ENCODE data around the gene CD53.

Gene CD53

DNA sequence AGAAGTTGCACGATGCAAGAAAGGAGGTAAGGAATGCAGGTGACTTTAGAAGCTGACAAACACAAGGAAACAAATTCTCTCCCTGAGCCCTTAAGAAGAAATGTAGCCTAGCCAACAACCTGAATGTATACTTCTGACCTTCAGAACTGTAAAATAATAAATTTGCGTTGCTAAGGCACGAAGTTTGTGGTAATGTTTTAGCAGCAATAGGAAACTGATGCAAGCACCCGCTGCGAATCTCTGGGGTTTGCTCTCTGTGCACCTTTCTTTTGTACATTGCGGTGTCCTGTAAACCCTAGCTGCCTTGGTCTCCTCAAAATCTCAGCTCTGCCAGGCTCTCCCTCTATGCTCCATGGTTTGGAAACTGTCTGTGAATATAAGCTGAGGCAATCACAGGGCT lies 15.1 kb downstream of the CD53 start:
- DNase-seq (ENCODE audit: low read depth), result no peak
- H3K4me3 ChIP-seq (ENCODE audit: control insufficient read depth, low read depth, low read length), result no peak overlapping the region
- TF ChIP-seq, protein P1, sequence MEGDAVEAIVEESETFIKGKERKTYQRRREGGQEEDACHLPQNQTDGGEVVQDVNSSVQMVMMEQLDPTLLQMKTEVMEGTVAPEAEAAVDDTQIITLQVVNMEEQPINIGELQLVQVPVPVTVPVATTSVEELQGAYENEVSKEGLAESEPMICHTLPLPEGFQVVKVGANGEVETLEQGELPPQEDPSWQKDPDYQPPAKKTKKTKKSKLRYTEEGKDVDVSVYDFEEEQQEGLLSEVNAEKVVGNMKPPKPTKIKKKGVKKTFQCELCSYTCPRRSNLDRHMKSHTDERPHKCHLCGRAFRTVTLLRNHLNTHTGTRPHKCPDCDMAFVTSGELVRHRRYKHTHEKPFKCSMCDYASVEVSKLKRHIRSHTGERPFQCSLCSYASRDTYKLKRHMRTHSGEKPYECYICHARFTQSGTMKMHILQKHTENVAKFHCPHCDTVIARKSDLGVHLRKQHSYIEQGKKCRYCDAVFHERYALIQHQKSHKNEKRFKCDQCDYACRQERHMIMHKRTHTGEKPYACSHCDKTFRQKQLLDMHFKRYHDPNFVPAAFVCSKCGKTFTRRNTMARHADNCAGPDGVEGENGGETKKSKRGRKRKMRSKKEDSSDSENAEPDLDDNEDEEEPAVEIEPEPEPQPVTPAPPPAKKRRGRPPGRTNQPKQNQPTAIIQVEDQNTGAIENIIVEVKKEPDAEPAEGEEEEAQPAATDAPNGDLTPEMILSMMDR (conservative IDR thresholded peaks at IDR 0.05; ENCODE audit: control insufficient read depth, insufficient read depth, low read depth, low read length), result no peak

DNA sequence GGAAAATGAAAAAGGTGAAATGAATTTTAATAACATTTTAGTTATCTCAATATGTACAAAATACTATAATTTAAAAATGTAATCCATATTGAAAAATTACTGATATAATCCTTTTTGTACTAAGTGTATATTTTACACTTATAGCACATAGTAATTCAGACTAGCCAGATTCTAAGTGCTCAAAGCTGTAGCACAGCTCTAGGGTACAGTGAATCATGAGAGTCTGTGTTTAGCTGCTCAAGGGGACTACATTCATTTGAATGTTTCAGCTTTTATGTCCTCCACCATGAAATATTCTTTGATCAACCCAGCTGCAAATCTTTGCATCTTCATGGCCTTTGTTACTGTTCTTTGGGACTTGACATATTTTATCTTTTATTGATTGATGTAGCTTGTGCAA lies 15.7 kb downstream of the CD53 start:
- DNase-seq (ENCODE audit: low read depth), result no peak
- TF ChIP-seq, protein P1 (conservative IDR thresholded peaks at IDR 0.05; ENCODE audit: control insufficient read depth, insufficient read depth, low read depth, low read length), result no peak
- no peak overlapping the region for H3K4me3 ChIP-seq (ENCODE audit: control insufficient read depth, low read depth, low read length)

DNA sequence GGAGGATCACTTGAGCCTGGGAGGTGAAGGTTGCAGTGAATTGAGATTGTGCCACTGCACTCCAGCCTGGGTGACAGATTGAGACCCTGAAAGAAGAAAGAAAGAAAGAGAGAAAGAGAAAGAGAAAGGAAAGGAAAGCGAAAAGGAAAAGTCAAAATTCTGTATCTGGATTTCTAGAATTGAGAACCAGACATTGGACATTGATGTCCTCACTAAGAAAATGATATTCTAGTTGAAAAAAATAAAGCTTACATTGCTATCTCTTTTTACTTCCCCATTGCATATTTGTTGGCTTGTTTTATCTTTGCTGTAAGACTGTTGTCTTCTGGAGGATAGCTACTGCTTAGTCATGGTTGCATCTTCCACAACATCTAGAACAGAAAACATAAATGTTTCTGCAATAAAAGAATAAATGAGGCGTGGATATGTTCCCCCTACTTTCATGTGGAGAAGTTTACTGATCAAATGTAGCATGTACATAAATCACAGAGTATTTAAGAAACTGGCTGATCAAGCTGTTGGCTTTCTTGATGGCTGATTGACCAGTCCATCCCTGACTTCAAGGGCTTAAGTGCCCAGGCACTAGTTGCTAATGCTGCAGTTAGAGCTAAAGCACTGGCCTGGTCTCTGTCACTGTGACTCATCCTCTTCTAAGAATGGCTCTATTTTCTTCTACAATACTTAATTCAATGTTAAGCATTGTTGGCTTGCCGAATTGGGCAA lies 17.7 kb downstream of the CD53 start:
- no peak overlapping the region for H3K4me3 ChIP-seq (ENCODE audit: control insufficient read depth, low read depth, low read length)
- DNase-seq (ENCODE audit: low read depth), result no peak
- TF ChIP-seq, protein P1 (conservative IDR thresholded peaks at IDR 0.05; ENCODE audit: control insufficient read depth, insufficient read depth, low read depth, low read length), result no peak

DNA sequence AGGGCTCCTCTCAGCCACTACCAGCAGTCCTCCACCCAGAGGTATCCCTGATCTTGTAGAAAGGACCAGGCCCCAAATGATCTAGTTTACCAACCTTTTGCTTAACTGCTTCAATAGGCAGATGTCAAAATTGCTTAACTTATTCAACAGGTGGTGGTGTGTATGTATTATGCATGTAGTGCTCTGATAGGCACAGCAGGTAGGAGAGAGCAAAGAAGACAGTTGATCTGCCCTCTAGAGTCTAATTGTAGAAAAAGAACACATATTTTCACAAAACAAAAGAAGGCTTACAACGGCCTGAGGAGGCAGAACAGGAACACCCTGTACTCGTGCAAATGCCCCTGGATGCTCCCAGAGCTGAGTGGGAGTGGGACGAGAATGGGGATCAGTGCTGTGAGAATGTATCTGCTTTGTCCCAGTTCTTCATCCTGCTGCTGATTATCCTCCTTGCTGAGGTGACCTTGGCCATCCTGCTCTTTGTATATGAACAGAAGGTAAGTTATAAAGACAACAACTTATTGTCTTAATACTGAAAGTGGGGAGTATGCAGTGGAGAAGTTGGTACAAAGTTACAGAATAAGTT lies 21.1 kb downstream of the CD53 start:
- no peak overlapping the region for H3K4me3 ChIP-seq (ENCODE audit: control insufficient read depth, low read depth, low read length)
- DNase-seq (ENCODE audit: low read depth), result no peak
- TF ChIP-seq, protein P1 (conservative IDR thresholded peaks at IDR 0.05; ENCODE audit: control insufficient read depth, insufficient read depth, low read depth, low read length), result no peak

DNA sequence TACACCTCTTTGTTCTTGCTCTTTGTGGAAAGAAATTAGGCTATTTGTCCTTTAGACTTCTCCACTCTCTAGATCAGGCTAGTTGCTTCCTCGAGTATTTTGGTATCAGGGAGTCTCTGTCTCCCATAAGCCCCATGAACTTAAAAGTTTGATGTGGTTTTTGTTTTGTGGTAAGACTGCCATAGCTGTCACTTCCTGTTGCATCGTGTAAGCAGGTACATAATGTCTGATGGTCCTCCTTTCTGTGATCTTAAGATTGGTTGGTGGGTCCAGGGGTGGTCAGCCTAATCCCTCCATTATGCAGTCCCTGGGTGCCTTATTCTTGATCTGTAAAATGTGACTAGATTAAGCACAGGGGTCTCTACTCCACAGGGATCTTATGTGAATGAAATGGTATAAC lies 23.1 kb downstream of the CD53 start:
- no peak for DNase-seq (ENCODE audit: low read depth)
- no peak overlapping the region for H3K4me3 ChIP-seq (ENCODE audit: control insufficient read depth, low read depth, low read length)
- TF ChIP-seq, protein P1 (conservative IDR thresholded peaks at IDR 0.05; ENCODE audit: control insufficient read depth, insufficient read depth, low read depth, low read length), result no peak

DNA sequence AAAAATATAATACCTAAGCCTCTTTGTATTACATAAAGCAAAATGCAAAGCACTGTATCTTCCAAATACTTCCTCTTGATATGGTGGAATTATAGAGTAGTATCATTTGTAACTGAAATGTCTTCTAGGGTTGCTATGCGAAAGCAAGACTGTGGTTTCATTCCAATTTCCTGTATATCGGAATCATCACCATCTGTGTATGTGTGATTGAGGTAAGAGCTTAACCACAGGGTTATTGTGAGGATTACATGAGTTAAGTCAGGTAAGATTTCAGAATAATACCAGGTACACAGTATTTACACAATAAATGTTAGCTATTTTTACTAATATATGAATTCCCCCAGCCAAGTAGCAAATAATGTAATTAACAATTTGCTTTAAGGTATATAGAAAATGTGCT lies 24.7 kb downstream of the CD53 start:
- no peak for DNase-seq (ENCODE audit: low read depth)
- TF ChIP-seq, protein P1 (conservative IDR thresholded peaks at IDR 0.05; ENCODE audit: control insufficient read depth, insufficient read depth, low read depth, low read length), result no peak
- H3K4me3 ChIP-seq (ENCODE audit: control insufficient read depth, low read depth, low read length), result no peak overlapping the region
